ENCODE results near the gene SELENOO.

Gene SELENOO

GRCh38 chr22:50243685-50244419 lies 43.0 kb downstream of the SELENOO start:
- no peak for DNase-seq

DNA sequence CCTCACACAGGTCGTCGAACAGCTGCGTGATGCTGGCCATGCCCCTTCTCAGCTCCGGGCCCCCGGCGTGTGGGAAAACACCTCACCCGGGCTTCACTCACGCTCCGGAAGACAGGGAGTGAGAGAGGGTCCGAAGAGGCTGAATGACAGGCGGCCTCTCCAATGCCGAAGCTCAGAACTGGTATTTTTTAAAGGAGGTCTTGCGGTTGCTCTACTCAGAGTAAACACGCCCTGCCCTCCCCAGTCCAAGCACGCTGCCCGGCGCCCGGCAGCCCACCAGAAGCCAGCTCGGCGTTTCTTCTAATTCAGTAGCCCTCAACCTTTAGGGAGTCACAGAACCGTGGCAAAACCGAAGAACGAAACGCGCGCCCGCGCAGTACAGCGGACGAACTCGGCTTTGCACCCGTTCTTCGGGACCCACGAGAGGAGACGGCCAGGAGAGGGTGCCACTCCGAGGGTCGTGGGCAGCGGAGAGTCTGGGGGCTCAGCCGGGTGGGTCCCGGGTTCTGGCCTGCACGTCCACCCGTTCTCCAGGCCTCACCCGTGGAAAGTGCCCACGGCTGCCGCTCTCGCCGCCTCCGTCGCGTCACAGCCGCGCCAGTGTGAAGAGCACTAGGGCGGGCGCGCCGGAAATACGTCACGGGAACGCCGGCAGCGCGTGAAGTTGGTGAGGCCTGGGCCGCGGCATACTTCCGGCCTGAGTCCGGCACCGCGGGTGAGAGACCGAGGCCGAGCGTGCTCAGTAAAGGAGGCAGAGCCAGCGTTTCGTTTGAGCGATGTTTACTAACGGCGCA lies 43.8 kb downstream of the SELENOO start, which contains the start of gene TUBGCP6:
Gene TUBGCP6, minus strand, starts transcription at position 604 of the 794 bp plus-strand sequence. Its CDS starts 564 bp downstream, at position 40.
- DNase-seq = peak; percentile 94

DNA sequence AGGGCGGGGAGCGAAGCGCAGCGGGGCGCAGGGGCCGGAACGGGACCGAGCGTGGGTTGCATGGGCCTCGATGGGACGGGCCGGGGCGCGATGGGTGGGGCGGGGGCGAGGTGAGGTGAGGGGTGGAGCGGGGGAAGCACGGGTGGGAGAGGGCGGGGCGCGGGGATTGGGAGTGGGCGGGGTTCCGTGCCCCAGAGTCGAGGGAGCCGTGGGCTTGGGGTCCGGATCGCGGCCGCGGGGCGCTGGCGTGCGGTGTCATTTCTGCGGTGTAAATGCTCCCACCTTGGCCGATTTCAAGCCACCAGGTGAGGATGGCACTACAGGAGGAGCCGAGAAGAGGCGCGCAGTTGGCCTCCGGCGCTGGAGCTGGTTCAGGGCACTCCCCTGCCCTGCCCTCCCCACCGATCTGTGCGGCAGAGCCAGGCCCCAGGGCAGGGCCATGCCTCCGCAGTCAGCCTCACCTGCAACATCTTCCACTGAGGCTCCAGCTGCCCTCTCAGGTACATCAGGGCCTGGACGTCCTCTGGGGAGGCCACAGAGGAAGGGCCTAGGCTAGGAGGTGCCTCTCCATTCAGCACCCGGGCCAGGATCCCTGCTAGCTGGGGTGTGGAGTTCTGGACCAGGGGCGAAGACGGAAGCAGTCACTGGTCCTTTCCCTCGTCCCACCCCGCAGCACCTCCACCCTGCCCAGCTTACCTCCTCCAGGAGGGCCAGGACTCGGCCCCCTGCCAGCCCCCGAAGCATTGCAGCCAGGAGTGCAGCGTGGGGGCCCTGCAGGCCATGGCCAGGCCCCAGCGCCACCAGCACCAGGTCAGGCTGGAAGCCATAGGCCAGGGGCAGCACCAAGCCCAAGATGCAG lies 44.6 kb downstream of the SELENOO start:
- no peak for DNase-seq

GRCh38 chr22:50246242-50247175 lies 45.7 kb downstream of the SELENOO start:
- no peak for DNase-seq

DNA sequence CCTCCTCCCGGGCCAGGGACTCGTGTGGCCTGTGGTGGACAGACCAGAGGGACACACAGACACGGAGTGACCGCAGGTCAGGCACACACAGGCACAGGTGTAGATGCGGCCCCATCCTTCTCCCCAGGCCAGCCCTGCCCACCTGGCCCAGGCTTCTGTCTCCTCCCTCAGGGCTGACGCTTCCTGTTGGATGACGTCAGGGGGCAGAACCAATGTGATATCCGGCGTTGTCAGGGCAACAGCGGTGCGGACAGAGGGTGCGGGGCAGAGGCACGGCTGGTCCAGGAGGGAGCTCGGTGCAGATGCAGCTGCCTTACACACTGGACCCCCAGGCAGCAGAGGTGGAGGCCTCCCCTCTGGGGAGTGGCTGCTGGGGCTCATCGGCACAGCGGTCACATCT lies 46.9 kb downstream of the SELENOO start:
- peak; percentile 86 for DNase-seq

GRCh38 chr22:50248196-50249081 lies 47.6 kb downstream of the SELENOO start:
- no peak for DNase-seq

DNA sequence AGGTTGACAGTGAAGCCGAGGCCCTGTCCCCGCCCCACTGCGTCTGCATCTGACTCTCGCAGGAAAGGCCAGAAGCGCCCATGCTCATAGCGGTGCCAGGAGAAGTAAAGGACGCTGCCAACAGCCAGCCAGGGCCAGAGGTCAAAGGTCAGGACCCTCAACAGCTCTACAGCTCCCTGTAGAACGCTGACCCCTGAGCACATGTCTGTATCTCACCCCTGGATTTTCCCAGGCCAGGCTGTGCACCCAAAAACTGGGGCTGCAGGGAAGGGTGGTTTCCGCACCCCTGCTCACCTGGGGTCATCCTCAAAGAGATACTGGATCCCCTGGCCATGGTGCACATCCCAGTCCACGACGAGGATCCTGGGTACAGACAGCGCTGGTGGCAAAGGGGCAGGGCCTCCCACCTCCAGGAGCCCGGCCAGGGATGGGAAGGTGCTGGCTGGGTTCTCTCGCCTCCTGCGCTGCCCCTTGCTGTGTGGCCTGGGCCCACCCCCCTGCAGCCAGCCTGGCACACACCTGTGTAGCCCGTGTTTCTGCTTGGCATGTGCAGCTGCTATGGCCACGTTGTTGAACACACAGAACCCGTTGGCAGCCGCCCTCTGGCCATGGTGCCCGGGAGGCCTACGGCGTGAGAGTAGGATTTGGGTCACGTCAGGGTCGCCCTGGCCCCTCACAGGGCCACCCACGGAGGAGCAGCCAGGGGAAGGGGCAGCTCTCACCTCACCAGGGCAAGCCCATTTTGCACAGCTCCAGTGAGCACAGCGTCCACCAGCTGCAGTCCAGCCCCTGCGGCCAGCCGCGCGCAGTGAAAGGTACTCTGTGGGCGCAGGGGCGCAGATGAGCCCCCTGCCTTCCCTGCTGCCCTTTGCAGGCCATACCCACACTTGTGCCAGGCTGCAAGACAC lies 48.8 kb downstream of the SELENOO start:
- DNase-seq = no peak

DNA sequence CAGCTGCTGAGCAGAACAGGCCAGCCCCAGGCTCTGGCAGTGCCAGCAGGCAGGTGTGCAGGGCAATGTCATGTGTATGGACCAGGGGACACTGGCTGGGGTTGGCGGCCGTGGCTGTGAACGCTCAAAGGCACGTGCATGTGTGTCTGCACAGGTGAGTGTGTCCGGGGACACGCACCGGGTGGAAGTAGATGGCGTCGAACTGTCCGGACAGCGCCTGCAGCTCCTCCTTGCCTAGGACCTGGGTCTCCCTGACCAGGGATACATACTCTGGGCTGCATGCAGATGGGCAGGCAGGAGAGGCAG lies 49.4 kb downstream of the SELENOO start:
- DNase-seq = no peak

- DNase-seq = peak; percentile 89
Measured at GRCh38 chr22:50250555-50251476, 50.0 kb downstream of the SELENOO start, which contains the start of gene HDAC10. TSS of gene HDAC10 (minus strand) at chr22:50251265. CDS start at chr22:50251032, 233 bp downstream.

DNA sequence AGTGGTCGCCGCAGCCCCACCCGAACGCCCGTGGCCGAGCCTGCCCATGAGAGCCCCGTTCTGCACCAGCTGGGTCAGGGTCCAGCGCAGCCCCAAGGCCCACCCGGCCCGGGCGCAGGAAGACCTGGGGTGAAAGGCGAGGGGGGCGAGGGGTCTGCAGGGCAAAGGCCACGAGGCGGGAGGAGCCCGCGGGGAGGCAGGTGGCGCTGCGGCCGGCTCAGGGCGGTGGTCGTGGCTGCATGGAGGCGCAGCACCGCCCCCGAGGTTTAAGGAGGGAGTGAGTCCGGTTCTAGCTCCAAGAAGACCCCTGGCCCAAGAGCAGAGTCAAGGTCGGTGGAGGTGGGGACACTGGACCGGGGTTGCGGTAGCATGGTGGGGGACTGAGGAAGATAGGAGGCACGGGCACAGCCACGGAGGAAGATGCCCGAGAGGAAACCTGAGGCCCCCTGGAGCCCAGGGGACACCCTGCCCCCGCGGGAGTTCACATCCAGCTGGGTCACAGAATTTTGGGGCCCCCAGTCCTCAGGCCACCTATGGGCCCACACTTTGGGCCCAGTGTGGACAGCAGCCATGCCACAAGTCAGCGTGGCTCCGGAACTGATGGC lies 50.8 kb downstream of the SELENOO start:
- no peak for DNase-seq

DNA sequence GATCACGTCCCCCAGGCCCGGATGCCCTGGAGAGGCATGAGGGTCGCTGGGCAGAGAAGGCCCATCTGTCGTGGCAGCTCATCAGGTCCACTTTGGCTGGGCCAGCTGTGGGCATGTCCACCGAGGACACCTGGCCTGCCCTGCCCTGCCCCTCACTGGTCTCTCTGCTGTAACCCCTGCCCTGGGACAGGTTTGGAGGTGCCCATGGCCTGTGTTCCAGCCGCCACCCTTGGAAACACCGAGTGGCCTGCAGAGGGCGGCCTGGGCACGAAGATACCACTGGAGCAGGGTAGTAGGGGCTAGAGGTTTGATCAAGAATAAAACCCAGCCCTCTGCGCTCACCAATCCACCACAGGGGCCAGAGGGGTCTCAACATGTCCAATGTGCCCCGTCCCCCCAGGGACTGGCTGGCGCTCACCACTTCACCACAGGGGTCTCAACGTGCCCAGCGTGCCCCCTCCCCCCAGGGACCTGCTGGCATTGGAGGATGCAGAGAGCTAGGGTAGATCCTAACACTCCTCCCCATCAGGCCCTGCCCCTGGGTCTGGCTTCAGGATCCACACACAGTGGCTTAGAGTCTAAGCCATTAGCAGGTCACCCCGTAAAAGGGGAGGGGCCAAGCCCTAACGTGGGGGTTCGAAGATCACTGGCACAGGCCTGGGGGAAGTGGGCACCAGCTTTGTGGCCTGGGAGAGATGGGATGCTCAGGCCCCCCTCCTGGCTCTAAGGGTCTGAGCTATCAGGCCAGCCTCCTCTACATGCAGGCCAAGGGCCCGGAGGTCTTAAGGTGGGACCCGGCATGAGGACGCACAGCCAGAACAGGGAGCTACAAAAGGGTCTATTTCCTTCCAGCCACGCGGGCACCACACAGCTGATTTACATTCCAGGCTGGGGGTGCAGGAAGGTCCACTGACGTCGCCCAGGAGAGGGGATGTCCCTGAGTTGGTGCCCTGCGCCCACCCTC lies 51.6 kb downstream of the SELENOO start:
- peak; percentile 81 for DNase-seq

DNA sequence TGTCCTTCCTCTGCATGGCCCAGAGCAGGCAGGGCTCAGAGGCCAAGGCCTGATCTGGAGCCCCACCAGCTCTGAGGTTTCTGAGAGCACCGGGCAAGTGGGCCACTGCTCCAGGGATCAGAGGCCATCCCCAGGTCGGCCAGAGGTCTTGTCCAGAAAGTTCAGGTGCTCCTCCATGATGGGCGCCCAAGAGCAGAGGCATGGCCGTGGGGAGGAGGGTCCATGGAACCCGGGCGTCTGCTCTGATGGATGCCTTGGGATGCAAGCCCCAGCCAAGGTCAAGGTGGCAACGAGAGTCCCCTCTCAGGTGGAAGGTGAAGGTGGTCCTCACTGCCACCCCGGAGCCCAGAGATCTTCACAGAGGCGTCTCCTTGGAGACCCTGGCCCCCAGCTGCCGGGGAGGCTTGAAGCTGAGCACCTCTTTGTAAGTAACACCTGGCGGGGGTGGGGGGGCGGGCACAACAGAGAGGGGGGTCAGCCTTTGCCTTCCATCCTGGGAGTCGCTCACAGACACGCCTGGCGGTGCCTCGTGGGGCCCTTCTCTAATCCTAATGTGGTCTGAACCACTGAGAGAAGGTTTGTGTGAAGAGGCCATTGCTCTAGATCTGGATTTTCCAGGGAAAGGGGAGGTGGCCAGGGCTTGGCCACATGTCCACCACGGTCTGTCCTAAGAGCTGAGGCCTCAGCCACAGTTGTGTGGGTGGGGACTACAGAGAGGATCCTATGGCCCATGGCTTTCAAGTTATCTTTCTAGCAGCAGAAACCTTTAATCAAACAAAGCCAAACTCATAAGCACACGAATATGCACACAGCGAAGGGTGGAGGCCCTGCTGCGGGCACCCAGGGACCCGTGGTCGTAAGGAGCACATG lies 52.5 kb downstream of the SELENOO start:
- DNase-seq = no peak

DNA sequence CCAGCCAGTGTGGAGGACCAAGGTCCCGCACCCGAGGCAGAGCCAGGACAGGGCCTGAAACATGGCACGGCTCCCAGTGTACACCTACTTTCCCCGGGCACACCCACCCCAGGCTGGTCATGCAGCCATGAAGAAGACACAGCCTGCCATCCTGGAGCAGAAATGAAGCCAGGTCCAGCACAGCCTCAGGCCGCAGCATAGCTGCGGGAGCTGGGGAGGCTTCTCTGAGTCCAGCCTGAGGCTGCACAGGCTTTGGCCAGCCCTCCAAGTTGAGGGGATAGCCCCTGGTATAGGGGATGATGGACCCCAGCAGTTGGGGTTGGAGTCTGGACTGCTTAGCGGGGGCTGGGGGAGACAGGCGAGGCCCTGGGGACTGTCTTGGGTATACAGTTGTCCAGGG lies 53.1 kb downstream of the SELENOO start:
- DNase-seq = no peak

DNA sequence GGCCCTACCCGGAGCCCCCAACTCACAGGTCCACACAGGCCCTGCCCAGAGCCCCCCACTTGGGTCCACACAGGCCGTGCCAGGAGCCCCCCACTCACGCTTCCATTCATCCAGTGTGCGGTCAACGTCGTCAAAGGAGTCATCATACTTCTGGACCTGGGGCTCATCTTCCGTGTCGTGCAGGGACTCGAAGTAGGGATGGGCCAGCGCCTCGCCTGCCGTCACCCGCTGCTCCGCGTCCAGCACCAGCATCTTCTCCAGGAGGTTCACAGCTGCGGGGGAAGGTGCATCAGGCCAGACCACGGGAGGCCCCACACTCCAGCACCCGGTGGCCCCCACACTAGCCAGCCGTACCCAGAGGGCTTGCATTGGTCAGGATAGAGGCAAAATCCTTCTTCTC lies 54.3 kb downstream of the SELENOO start:
- DNase-seq = no peak

DNA sequence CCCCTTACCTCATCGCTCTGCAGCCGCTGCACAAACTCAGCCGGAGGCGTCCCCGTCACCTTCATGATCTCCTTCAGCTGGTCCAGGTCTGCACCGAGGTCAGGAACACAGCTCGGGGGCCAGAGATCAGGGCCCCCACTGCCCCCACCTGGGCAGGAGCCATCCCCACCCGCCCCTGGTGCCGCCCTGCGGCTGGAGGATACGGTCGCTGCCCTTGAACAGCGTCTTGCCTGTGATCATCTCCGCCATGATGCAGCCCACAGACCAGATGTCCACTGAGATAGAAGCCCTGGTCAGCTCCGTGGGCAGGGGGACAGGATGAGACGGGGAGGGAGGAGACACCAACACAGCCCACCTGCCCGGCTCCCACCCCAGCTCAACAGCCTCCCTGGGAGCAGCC lies 54.8 kb downstream of the SELENOO start:
- DNase-seq = no peak

DNA sequence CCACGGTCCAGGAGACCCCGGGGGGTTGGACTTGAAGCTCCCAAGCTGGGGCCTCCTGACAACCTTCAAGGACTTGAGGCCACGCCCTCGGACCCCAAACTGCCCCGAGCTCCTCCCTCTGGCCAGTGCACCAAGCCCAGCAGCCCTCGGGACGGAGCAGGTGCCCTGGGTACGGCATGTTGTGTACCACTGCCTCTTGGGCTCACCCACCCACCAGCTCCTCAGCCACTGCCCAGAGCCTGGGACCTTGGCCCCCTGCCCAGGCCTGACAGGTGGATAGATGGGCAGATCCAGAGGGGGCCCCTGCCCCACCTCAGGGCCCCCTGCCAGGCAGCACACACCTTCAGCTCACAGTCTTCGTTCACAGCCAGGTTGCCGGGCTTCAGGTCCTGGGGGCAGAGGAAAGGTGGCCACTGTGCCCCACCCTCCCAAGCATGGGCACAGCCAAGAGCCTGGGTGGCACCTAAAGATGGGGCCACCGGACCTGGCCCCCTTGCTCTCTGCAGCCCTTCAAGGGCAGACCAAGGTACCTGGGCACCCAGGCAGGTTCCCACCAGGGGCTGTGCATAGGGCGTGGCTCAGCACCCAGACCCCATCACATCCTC lies 55.5 kb downstream of the SELENOO start:
- no peak for DNase-seq
